A549 (cell line): ENCODE data around the gene TUFM.

Source experiments
- BHLHE40 ChIP-seq: IDR thresholded peaks from 2 replicates; pipeline ENCODE4 v1.6.1; 2012; ENCODE audit warnings: low read depth, low read length, inconsistent platforms
- CTCF ChIP-seq: fragments of >200 bp; sonication (Bioruptor Twin); formaldehyde crosslinking; IDR thresholded peaks from 3 replicates; pipeline ENCODE4 v1.5.1; 2016
- EP300 ChIP-seq, 2 experiments: fragments of >200 bp; sonication (Bioruptor Twin); formaldehyde crosslinking; IDR thresholded peaks; 2 replicates in 1 of 2; 3 replicates in 1 of 2; pipeline ENCODE4 v1.6.1; 2016 to 2017
- JUN ChIP-seq, 2 experiments: fragments of >200 bp; sonication (Bioruptor Twin); formaldehyde crosslinking; IDR thresholded peaks; 2 replicates in 1 of 2; 3 replicates in 1 of 2; pipeline ENCODE4 v1.6.1; 2016 to 2017
- MYC ChIP-seq: IDR thresholded peaks from 2 replicates; pipeline ENCODE4 v1.6.1; 2012; ENCODE audit warnings: mild to moderate bottlenecking, inconsistent platforms, low read length, improper control_type of control experiment, borderline replicate concordance
- POLR2A ChIP-seq: IDR thresholded peaks from 2 replicates; pipeline ENCODE4 v1.6.1; 2012; ENCODE audit warnings: mild to moderate bottlenecking, low read length
- RAD21 ChIP-seq, 2 experiments: fragments of >200 bp in 1 of 2; sonication (Bioruptor Twin) in 1 of 2; formaldehyde crosslinking in 1 of 2; IDR thresholded peaks in 1 of 2; conservative IDR thresholded peaks in 1 of 2; 2 replicates in 1 of 2; 3 replicates in 1 of 2; pipeline ENCODE4 v1.6.1; 2012 to 2018; ENCODE audit warnings: inconsistent platforms in 1 of 2
- ZFP36 ChIP-seq: fragments of 450-650 bp; IDR thresholded peaks from 2 replicates; pipeline ENCODE4 v1.6.1; 2014; ENCODE audit warnings: borderline replicate concordance; ENCODE audit not compliant: partially characterized antibody
- ZSCAN20 ChIP-seq: fragments of 250-450 bp; sonication (Bioruptor Pico); IDR thresholded peaks from 2 replicates; pipeline ENCODE4 v1.8.0; 2022; ENCODE audit warnings: mild to moderate bottlenecking, moderate library complexity
- TF ChIP-seq, protein P1 (sequence below): fragments of 450-650 bp; IDR thresholded peaks from 2 replicates; pipeline ENCODE4 v1.6.1; 2014; ENCODE audit warnings: antibody characterized with exemption

- TF ChIP-seq MYC (no peak), CTCF (no peak), POLR2A (no peak), JUN (IDR thresholded peaks at IDR 0.05) (no peak), EP300 (IDR thresholded peaks at IDR 0.05) (no peak), BHLHE40 (no peak), ZFP36 (no peak), ZSCAN20 (no peak), RAD21 (conservative IDR thresholded peaks at IDR 0.05 in 1 of 2, IDR thresholded peaks at IDR 0.05 in 1 of 2) (no peak)
- TF ChIP-seq, protein P1, sequence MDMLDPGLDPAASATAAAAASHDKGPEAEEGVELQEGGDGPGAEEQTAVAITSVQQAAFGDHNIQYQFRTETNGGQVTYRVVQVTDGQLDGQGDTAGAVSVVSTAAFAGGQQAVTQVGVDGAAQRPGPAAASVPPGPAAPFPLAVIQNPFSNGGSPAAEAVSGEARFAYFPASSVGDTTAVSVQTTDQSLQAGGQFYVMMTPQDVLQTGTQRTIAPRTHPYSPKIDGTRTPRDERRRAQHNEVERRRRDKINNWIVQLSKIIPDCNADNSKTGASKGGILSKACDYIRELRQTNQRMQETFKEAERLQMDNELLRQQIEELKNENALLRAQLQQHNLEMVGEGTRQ, result no peak
Observed at GRCh38 chr16:28865722-28866453, 19.7 kb upstream of the TUFM start.
